Stimulated activated CD8-positive, alpha-beta memory T cell treated with anti-CD3 and anti-CD28 coated beads, Interleukin-15, amount 100 ng/mL, for 1 hour (primary cell): ENCODE results near the gene ENTREP3.

ENCODE experiments used
- DNase-seq: peaks from one replicate; pipeline ENCODE4 v3.0.0-alpha.2; 2020; ENCODE audit warnings: low read depth

ENTREP3 gene

GRCh38 chr1:155278689-155279160, 23.4 kb upstream of the ENTREP3 start:
- no peak for DNase-seq

DNA sequence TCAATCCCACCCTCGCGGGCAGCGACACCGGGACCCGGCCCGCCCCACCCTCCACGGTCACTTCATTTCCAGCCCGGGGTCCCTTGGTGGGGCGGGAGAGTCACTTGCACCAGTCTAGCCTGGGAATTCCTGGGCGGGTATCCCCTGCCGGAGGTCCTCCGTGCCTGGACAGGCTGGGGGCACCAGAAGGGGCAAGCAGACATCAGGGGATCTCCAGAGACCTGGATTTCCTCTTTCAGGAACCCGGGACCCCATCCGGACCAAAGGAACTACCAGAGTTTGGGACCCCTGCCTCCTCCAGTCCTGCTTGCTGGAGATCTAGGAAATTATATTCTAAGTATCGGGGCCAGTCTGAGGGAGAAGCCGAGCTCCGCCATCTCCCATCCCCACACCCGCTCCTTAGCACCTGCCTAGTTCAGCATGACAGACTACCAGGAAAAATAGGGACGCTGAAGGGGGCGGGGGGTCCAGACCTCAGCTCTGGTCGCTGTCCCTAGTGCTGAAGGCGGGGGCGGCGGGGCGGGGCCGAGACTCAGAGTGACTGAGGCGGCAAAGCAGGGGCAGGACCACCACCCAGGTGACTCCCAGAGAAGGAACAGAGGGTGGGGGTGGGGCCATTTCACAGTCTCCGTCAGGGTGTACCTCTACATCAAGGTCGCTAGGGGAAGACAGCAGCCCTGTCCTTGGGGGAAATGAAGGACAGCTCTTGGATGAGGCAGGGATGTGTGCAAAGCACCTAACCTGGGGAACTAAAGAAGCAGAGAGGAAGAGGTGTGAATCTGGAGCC, 22.8 kb upstream of the ENTREP3 start:
- peak; percentile 49 for DNase-seq

DNA sequence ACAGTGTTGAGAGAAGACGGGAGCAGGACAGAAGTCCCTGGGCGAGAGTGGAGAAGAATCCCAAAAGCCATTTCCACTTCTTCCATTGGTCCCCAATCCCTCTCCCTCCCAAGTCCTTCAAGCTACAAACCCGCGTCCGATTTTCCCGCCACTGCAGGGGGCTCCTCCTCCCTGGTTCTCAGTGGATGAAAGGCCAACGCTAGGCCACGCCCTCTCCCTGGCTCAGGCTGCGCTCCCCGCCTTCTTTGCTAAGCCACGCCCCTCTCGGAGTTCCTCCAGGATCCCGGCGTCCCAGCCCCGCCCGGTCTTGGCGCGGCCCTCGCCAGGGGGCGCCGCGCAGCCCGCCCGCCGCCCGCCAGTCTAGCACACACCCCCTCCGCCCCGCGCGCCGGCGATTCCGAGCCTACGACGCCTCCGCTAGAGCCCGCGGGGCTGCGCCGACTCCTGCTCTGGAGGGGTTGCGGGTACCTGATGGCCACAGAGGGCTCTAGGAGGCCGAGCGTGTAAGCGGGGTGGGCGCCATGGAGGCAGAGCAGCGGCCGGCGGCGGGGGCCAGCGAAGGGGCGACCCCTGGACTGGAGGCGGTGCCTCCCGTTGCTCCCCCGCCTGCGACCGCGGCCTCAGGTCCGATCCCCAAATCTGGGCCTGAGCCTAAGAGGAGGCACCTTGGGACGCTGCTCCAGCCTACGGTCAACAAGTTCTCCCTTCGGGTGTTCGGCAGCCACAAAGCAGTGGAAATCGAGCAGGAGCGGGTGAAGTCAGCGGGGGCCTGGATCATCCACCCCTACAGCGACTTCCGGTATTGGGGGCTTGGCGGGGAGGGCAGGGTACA, 22.0 kb upstream of the ENTREP3 start, which contains the start of gene HCN3:
Gene HCN3, plus strand, starts transcription at position 394 of the 832 bp plus-strand sequence. Its CDS starts 128 bp downstream, at position 522.
- DNase-seq: peak; percentile 83

GRCh38 chr1:155273343-155274245, 18.3 kb upstream of the ENTREP3 start, which contains the start of gene CLK2:
TSS of gene CLK2 (minus strand) at chr1:155273504. CDS start at chr1:155270977, 2,527 bp downstream.
- DNase-seq: peak; percentile 89

DNA sequence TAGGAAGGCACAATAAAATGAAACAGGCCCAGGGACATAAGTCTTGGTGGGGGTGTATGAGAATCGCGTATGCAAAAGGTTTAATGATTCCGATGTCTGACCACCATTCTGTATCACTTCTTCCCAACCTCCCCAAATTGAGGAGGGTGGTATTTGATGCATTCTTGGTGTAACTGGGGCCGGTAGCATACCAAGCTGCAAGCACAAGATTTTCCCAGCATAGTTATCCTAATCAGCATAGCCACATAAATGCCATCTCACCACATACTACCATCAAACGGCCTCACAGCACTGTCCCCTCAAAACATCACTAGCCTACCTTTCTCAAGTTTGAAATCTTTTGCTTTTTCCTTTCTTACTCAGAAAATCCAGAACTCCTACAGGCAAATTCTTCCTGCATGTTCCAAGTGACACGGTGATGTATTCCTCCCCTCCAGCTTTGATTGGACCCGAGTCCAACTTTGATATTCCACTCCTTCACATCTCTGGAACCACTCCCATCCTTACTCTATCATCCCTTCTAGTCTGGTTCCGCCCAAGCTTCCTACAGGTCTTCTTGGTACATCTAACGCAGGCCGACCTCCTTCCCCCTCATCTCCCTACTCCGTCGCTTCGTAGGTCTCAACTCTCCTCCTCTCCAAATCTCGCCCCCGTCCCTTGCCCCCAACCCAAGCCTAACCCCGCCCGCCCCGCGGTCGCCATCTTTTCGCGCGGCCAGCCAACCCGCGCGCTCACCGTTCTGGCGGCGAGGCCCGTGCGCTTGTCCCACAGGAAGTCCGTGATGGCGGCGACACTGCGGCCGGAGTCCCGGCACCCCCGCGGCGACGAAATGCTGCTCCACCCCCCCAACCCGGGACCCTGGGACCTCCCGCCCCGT, 17.4 kb upstream of the ENTREP3 start:
- DNase-seq: no peak

GRCh38 chr1:155269381-155269780, 14.1 kb upstream of the ENTREP3 start:
- DNase-seq: no peak

GRCh38 chr1:155268630-155269029, 13.3 kb upstream of the ENTREP3 start:
- no peak for DNase-seq

DNA sequence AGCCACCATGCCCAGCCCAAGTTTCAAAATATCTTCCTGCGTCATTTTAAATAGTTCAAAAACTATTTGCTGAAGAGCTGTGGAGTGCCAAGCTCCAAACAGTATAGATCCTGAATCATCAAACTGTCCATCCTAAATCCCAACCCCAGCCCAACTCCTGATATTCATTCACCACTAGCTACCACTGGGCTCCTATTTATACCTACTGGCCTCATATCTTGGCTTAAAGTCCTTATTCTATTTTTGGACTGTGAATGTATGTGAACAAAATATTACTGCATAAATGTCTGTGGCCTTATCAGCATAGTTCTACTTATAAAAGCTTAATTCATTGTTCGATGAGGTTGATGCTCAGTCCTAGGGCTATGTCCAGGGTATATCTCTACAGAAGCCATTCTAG, 12.1 kb upstream of the ENTREP3 start:
- DNase-seq: no peak

DNA sequence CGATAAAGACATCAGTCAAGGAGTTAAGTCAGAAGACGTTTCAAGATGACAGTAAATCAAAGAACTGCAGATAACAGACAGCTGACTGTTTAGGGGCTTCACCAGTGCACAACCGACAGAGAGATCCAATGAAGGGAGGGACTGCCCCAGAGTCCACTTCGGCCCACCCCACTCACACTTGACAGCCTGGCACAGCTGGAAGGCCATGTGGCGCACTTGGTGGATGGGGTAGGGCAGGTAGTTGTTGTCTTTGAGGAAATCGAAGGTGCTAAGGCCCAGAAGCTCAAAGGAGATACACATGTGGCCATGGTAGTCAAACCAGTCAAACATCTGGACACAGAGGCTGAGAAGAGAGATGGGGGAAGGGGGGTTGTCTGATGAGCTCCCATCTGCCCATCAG, 11.3 kb upstream of the ENTREP3 start:
- DNase-seq: no peak

GRCh38 chr1:155263067-155263466, 7.8 kb upstream of the ENTREP3 start:
- DNase-seq: no peak

GRCh38 chr1:155261852-155262673, 6.8 kb upstream of the ENTREP3 start, which contains the start of gene SCAMP3:
TSS of gene SCAMP3 (minus strand) at chr1:155262360. CDS start at chr1:155262151, 209 bp downstream.
- peak; percentile 65 for DNase-seq

DNA sequence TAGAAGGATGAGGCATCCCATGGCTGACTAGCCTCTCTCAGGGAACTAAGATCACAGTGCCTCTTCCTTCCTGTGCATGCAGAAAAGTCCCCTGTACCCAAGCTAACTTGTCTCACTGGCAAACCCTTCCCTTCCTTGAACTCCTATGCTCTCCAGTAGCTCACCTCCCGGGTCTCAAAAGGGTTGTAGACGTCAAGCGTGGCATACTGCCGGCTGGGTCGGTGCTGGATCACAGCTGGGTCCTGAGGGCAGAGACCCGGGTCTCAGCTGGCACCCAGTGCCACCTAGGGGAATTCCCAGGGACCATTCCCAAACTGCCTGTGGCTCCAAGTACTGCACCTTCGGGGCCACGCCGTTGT, 6.2 kb upstream of the ENTREP3 start:
- DNase-seq: no peak

- DNase-seq: no peak
Observed at GRCh38 chr1:155260276-155260675, 5.0 kb upstream of the ENTREP3 start.

GRCh38 chr1:155256058-155256852, 972 bp upstream of the ENTREP3 start:
- DNase-seq: no peak

- DNase-seq: no peak
Observed at GRCh38 chr1:155254714-155255242, 505 bp downstream of the ENTREP3 start.

DNA sequence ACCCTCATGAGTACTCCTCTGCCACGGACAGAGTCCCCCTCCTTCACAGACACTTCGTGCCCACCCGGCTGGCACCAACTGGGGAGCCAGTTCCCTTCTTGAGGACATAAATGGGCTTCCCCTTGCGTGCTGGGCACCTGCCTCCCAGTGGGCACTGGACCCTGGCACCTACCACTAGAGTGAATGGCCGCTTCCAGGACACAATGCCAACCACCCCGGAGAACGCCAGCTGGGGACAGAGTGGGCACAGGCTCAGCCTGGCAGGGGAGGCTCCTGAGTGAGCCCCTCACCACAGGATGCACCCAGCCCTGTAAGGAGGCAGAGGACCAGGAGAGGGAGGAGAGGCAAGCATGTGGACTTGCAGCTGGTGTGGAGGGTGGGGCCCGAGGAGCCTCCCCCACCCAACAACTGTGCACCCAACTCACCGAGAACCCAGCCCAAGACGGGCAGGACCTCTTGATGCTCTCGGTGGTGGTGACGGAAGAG, 1.0 kb downstream of the ENTREP3 start:
- DNase-seq: no peak

DNA sequence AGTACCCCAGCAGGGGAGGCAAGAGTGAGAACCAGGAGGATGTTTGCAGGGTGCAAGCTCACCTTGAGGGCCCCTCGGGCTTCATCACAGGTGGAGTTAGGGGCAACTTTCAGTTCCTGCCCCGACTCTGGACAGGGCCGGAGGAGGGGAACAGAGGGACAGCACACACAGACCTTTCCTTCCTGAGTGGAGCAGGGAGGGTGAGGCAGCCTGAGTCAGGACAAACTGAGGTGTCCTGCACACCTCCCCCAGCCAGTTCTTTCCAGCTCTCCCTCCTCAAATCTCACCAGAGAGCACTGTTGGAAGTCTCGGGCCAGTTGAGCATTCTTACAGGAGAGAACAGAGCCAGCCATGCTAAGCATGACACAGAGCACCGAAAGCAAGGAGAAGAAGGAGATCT, 1.5 kb downstream of the ENTREP3 start:
- no peak for DNase-seq

GRCh38 chr1:155253208-155253607, 2.1 kb downstream of the ENTREP3 start:
- DNase-seq: no peak

DNA sequence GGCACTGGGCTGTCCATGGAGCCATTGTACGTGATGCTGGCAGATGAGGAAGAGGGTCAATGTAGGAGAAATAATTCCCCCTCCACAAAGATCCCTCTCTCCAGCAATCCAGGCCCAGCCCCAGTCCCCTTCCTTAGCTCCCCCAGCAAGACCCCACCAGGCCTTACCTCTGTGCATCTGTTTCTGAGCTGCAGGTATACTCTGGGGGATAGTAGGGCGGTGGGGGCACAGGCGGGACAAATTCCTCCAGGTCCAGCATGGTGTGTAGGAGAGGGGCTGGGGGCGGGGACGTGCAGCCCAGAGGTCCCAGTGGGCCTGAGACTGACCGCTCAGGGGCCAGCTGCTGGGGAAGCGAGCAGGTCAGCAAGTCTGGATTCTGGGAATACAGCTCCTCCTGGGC, 3.7 kb downstream of the ENTREP3 start:
- no peak for DNase-seq
